Brain microvascular endothelial cell (primary cell): ENCODE data around the gene CDC42SE2.

Experiments used
- DNase-seq: peaks from one replicate; pipeline ENCODE4 v3.0.0-alpha.2; 2020
- H3K27ac ChIP-seq: fragments of 250-450 bp; sonication (Bioruptor Pico); 2 replicates; pipeline ENCODE4 v1.5.1; 2020; ENCODE audit warnings: mild to moderate bottlenecking, moderate library complexity
- H3K27me3 ChIP-seq: fragments of 250-450 bp; sonication (Bioruptor Pico); replicated peaks from 2 replicates; pipeline ENCODE4 v1.5.1; 2020; ENCODE audit warnings: mild to moderate bottlenecking
- H3K36me3 ChIP-seq: fragments of 250-450 bp; sonication (Bioruptor Pico); replicated peaks from 2 replicates; pipeline ENCODE4 v1.5.1; 2020; ENCODE audit warnings: mild to moderate bottlenecking
- H3K4me3 ChIP-seq: 2 replicates; pipeline ENCODE4 v1.5.1; 2011; ENCODE audit warnings: low read depth, mild to moderate bottlenecking, control low read depth, low read length, moderate library complexity
- CTCF ChIP-seq: IDR thresholded peaks from 2 replicates; pipeline ENCODE4 v1.5.1; 2011; ENCODE audit warnings: low read depth, mild to moderate bottlenecking, moderate library complexity, low read length, control low read depth, inconsistent platforms; ENCODE audit errors: missing control alignments
- in situ Hi-C: cut with HindIII; loops from 2 replicates; pipeline ENCODE4 v1.10.0; 2017; ENCODE audit warnings: low sequenced_read_pairs, low pct_ligation_motif_present

Gene CDC42SE2

GRCh38 chr5:131316822-131317221 is 53.0 kb downstream of the CDC42SE2 start:
- Histone ChIP-seq H3K4me3 (no peak overlapping the region), H3K36me3 (no peaks in the 10 kb centered on the region), H3K27ac (no peak overlapping the region), H3K27me3 (no peaks in the 10 kb centered on the region)
- in situ Hi-C loops, result no loop called here
- DNase-seq, result no peak
- TF ChIP-seq CTCF, result no peak

- Histone ChIP-seq H3K4me3 (no peak overlapping the region), H3K27me3 (no peaks in the 10 kb centered on the region), H3K36me3 (no peaks in the 10 kb centered on the region), H3K27ac (no peak overlapping the region)
- DNase-seq, result no peak
- in situ Hi-C loops, result no loop called here
- TF ChIP-seq CTCF, result no peak
These were observed 54.6 kb downstream of the CDC42SE2 start for GRCh38 chr5:131318455-131318854.

GRCh38 chr5:131321066-131321465 is 57.2 kb downstream of the CDC42SE2 start:
- DNase-seq, result no peak
- Histone ChIP-seq H3K36me3 (no peaks in the 10 kb centered on the region), H3K27me3 (no peaks in the 10 kb centered on the region), H3K4me3 (no peak overlapping the region), H3K27ac (no peak overlapping the region)
- TF ChIP-seq CTCF, result no peak
- in situ Hi-C loops, result no loop called here

- H3K27ac ChIP-seq, result no peak overlapping the region
- DNase-seq, result no peak
- H3K27me3 ChIP-seq, result no peaks in the 10 kb centered on the region
- H3K36me3 ChIP-seq, result no peaks in the 10 kb centered on the region
- in situ Hi-C loops, result no loop called here
- H3K4me3 ChIP-seq, result no peak overlapping the region
- TF ChIP-seq CTCF, result no peak
These were observed 59.1 kb downstream of the CDC42SE2 start for GRCh38 chr5:131322926-131323325.

GRCh38 chr5:131323378-131323777 is 59.5 kb downstream of the CDC42SE2 start:
- DNase-seq, result no peak
- no peak overlapping the region for H3K4me3 ChIP-seq
- in situ Hi-C loops, result no loop called here
- H3K36me3 ChIP-seq, result no peaks in the 10 kb centered on the region
- TF ChIP-seq CTCF, result no peak
- no peak overlapping the region for H3K27ac ChIP-seq
- no peaks in the 10 kb centered on the region for H3K27me3 ChIP-seq

- no peak for DNase-seq
- Histone ChIP-seq H3K4me3 (no peak overlapping the region), H3K36me3 (no peaks in the 10 kb centered on the region), H3K27ac (no peak overlapping the region), H3K27me3 (no peaks in the 10 kb centered on the region)
- no peak for TF ChIP-seq CTCF
- in situ Hi-C loops, result no loop called here
These were observed 60.5 kb downstream of the CDC42SE2 start for GRCh38 chr5:131324303-131324702.
